Astrocyte of the spinal cord (primary cell): Measurements from ENCODE around the gene HOXA2.
A peak's percentile ranks its signal among the peaks of the same experiment; 100 is the strongest.

Experiments
- DNase-seq: peaks from one replicate; pipeline ENCODE4 v3.0.0; 2011; ENCODE audit warnings: low read depth, low spot score
- H3K4me3 ChIP-seq: 2 replicates; pipeline ENCODE4 v1.5.1; 2011; ENCODE audit warnings: low read depth, mild to moderate bottlenecking, low read length, moderate library complexity
- in situ Hi-C: cut with HindIII; loops from 2 replicates; pipeline ENCODE4 v1.10.0; 2017; ENCODE audit warnings: low sequenced_read_pairs
- TF ChIP-seq, protein P1 (sequence below): IDR thresholded peaks from 2 replicates; pipeline ENCODE4 v1.5.1; 2012; ENCODE audit warnings: low read depth, mild to moderate bottlenecking, low read length, inconsistent platforms

HOXA2 gene

DNA sequence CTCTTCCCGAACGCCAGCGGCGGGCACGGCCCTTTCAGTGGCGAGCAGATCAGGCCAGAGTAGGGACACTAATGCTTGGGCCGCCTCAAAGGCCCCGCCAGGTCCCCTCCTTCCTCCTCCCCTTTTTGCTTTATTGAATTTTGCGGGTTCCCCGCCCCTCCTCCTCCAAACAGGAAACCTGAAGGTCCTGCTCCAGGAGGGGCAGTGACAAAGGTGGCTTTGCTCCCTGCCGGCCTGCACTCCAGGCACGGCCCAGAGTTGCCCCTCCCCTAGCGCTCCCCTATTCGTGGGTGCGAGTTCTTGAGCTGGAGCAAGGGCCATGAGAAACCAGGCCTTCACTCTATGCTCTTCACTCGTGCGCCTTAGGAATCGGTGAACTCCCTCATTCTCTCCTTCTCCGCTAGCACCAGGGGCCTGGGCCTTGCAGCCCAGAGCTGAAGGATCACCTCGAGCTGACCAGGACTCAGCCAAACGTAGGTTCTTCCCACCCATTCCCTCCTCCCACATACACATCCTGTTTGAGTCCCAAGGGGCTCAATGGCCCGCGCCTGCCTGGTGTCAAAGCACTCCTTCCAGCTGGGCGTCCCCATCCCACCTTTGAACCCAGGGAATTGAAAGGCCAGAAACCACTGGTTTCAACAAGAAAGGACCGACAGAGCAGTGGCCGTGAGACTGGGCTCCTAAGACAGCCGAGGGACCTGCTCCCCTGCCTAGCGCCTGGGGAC lies 45.7 kb upstream of the HOXA2 start:
- peak overlapping the region; percentile 69 for H3K4me3 ChIP-seq
- in situ Hi-C loops: no loop called here
- TF ChIP-seq, protein P1, sequence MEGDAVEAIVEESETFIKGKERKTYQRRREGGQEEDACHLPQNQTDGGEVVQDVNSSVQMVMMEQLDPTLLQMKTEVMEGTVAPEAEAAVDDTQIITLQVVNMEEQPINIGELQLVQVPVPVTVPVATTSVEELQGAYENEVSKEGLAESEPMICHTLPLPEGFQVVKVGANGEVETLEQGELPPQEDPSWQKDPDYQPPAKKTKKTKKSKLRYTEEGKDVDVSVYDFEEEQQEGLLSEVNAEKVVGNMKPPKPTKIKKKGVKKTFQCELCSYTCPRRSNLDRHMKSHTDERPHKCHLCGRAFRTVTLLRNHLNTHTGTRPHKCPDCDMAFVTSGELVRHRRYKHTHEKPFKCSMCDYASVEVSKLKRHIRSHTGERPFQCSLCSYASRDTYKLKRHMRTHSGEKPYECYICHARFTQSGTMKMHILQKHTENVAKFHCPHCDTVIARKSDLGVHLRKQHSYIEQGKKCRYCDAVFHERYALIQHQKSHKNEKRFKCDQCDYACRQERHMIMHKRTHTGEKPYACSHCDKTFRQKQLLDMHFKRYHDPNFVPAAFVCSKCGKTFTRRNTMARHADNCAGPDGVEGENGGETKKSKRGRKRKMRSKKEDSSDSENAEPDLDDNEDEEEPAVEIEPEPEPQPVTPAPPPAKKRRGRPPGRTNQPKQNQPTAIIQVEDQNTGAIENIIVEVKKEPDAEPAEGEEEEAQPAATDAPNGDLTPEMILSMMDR: no peak
- peak; percentile 66 for DNase-seq

- H3K4me3 ChIP-seq: peak within 1 kb of the TSS; percentile 69
- TF ChIP-seq, protein P1: no peak
- peak; percentile 63 for DNase-seq
- in situ Hi-C loops: no loop called here
Observed at GRCh38 chr7:27147199-27148030, 44.9 kb upstream of the HOXA2 start, which contains the start of gene HOXA6. Gene HOXA6, minus strand, starts transcription at chr7:27147774. Its CDS starts 25 bp downstream, at chr7:27147749.

GRCh38 chr7:27146491-27147198 lies 44.2 kb upstream of the HOXA2 start:
- TF ChIP-seq, protein P1: no peak
- DNase-seq: no peak
- in situ Hi-C loops: no loop called here
- H3K4me3 ChIP-seq: peak overlapping the region; percentile 69

- peak; percentile 61 for DNase-seq
- in situ Hi-C loops: no loop called here
- H3K4me3 ChIP-seq: peak overlapping the region; percentile 69
- TF ChIP-seq, protein P1: no peak
Observed at GRCh38 chr7:27145914-27146412, 43.5 kb upstream of the HOXA2 start.

DNA sequence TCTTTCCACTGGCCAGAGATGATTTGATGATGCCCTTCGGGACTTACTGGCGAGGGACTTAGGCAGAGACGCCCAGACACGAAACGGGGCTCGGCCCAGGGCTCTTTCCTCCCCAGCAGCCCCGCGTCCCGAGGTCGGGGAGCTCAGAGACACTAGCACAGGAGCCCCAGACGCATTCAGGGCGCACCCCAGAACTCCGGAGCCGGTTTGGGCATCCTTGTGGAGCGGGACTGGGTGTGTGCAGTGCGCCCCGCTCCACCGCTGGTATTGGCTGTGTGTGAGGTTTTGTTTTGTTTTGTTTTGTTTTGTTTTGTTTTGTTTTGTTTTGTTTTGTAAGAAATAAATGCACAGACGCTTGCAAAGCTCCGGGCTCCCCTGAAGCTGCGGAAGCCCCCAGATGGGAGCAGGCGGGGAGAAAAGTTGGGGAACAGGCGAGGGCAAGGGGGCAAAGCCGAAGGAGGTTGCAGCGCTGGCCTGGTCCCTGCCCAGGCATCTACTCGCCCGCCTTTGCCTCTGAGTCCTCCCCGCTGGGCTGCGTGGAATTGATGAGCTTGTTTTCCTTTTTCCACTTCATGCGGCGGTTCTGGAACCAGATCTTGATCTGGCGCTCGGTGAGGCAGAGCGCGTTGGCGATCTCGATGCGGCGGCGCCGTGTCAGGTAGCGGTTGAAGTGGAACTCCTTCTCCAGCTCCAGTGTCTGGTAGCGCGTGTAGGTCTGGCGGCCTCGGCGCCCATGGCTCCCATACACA lies 42.9 kb upstream of the HOXA2 start:
- in situ Hi-C loops: no loop called here
- no peak for DNase-seq
- TF ChIP-seq, protein P1: no peak

More for the DNA sequence above, 42.9 kb upstream of the HOXA2 start:
- H3K4me3 ChIP-seq: peak overlapping the region; percentile 69
